ENCODE data around the gene C2CD2L.

The C2CD2L gene

GRCh38 chr11:119149786-119150275 lies 42.7 kb downstream of the C2CD2L start:
- TF ChIP-seq CTCF (IDR thresholded peaks at IDR 0.05; ENCODE audit: insufficient read depth, low read length, missing control alignments) = no peak
- ChIA-PET CTCF (interaction anchor here (1.0 to 14.6 kb wide), 7 partner anchors 11 to 206 kb away, joined by 3 to 139 read pairs (median 6); partner anchors contain the start of genes CBL and NLRX1), POLR2A (no interaction called here)
- H3K4me3 ChIP-seq (ENCODE audit: low read depth, low read length) = peak overlapping the region; percentile 63
- no peak for DNase-seq (ENCODE audit: low read depth, low spot score)

- POLR2A ChIA-PET = no interaction called here
- H3K4me3 ChIP-seq (ENCODE audit: low read depth, low read length) = no peak overlapping the region
- CTCF ChIA-PET = interaction anchor here (0.7 to 14.6 kb wide), 9 partner anchors 9 to 171 kb away, joined by 3 to 139 read pairs (median 4); partner anchors contain the start of genes CBL and NLRX1
- no peak for DNase-seq (ENCODE audit: low read depth, low spot score)
- no peak for TF ChIP-seq CTCF (IDR thresholded peaks at IDR 0.05; ENCODE audit: insufficient read depth, low read length, missing control alignments)
Observed at GRCh38 chr11:119152043-119152442, 44.9 kb downstream of the C2CD2L start.

GRCh38 chr11:119152604-119153003 lies 45.5 kb downstream of the C2CD2L start:
- H3K4me3 ChIP-seq (ENCODE audit: low read depth, low read length) = no peak overlapping the region
- DNase-seq (ENCODE audit: low read depth, low spot score) = no peak
- ChIA-PET CTCF (interaction anchor here (0.8 to 14.6 kb wide), 9 partner anchors 8 to 186 kb away, joined by 3 to 139 read pairs (median 4); partner anchors contain the start of genes CBL and NLRX1), POLR2A (no interaction called here)
- TF ChIP-seq CTCF (IDR thresholded peaks at IDR 0.05; ENCODE audit: insufficient read depth, low read length, missing control alignments) = no peak

GRCh38 chr11:119153049-119153818 lies 46.1 kb downstream of the C2CD2L start:
- no peak for DNase-seq (ENCODE audit: low read depth, low spot score)
- POLR2A ChIA-PET = no interaction called here
- TF ChIP-seq CTCF (IDR thresholded peaks at IDR 0.05; ENCODE audit: insufficient read depth, low read length, missing control alignments) = no peak
- H3K4me3 ChIP-seq (ENCODE audit: low read depth, low read length) = no peak overlapping the region
- CTCF ChIA-PET = interaction anchor here (0.8 to 14.6 kb wide), 8 partner anchors 9 to 185 kb away, joined by 3 to 139 read pairs (median 6); partner anchors contain the start of genes CBL and NLRX1

- H3K4me3 ChIP-seq (ENCODE audit: low read depth, low read length) = no peak overlapping the region
- TF ChIP-seq CTCF (IDR thresholded peaks at IDR 0.05; ENCODE audit: insufficient read depth, low read length, missing control alignments) = no peak
- CTCF ChIA-PET = interaction anchor here (0.6 to 14.6 kb wide), 5 partner anchors 10 to 46 kb away, joined by 3 to 139 read pairs (median 3); partner anchors contain the start of gene NLRX1
- POLR2A ChIA-PET = no interaction called here
- DNase-seq (ENCODE audit: low read depth, low spot score) = no peak
Observed at GRCh38 chr11:119154178-119154577, 47.0 kb downstream of the C2CD2L start.

Data from AG04449 (cell line).